WTC11 (cell line): ENCODE data around the gene ZFR2. TPM values are rescaled to one million over a fixed set of nuclear protein-coding genes. Genes with fewer than 3 reads are reported as not detected.

Experiments
- ATAC-seq: fragments of 200-7000 bp; cut with Tn5 transposase; 2 replicates; pipeline ENCODE4 v1.10.0; 2021; ENCODE audit warnings: mild to moderate bottlenecking, moderate library complexity
- CTCF ChIA-PET: fragments of 300-600 bp; sonication (Branson Sonifier 250); formaldehyde crosslinking; loops from one replicate; lab custom pipeline; 2021; ENCODE audit warnings: antibody characterized with exemption; lab: Charles Lee
- POLR2A ChIA-PET: fragments of 350-600 bp; sonication (Branson Sonifier 250); formaldehyde crosslinking; loops from one replicate; lab custom pipeline; 2021; ENCODE audit warnings: antibody characterized with exemption; lab: Charles Lee
- DNase-seq: peaks from one replicate; pipeline ENCODE4 v3.0.0; 2021; ENCODE audit warnings: low spot score
- H3K27ac Mint-ChIP-seq: 2 replicates; pipeline ENCODE4 v1.8.0; 2021; ENCODE audit warnings: mixed read lengths
- H3K27me3 Mint-ChIP-seq: 2 replicates; pipeline ENCODE4 v1.8.0; 2021; ENCODE audit warnings: low read depth, mild to moderate bottlenecking, moderate library complexity, mixed read lengths
- H3K36me3 Mint-ChIP-seq: 2 replicates; pipeline ENCODE4 v1.8.0; 2021; ENCODE audit warnings: mixed read lengths
- H3K4me1 Mint-ChIP-seq: 2 replicates; pipeline ENCODE4 v1.8.0; 2022; ENCODE audit warnings: mixed read lengths
- H3K4me3 Mint-ChIP-seq: 2 replicates; pipeline ENCODE4 v1.8.0; 2021; ENCODE audit warnings: mild to moderate bottlenecking, moderate library complexity, mixed read lengths
- H3K9me3 Mint-ChIP-seq: 2 replicates; pipeline ENCODE4 v1.8.0; 2021; ENCODE audit warnings: mixed read lengths
- ATF2 ChIP-seq: sonication (generic); formaldehyde crosslinking; IDR thresholded peaks from 2 replicates; pipeline ENCODE4 v1.8.1; 2022; ENCODE audit warnings: low read depth, missing genetic modification reagents, borderline replicate concordance
- ATF6 ChIP-seq: sonication (generic); formaldehyde crosslinking; IDR thresholded peaks from 2 replicates; pipeline ENCODE4 v1.8.1; 2023; ENCODE audit warnings: mild to moderate bottlenecking, missing genetic modification reagents
- CBFB ChIP-seq: sonication (generic); formaldehyde crosslinking; IDR thresholded peaks from 2 replicates; pipeline ENCODE4 v1.8.1; 2022; ENCODE audit warnings: mild to moderate bottlenecking, low read depth, missing genetic modification reagents
- CTCF ChIP-seq: fragments of 200-600 bp; IDR thresholded peaks from 2 replicates; pipeline ENCODE4 v1.8.0; 2022; ENCODE audit warnings: antibody characterized with exemption
- E2F1 ChIP-seq: sonication (generic); formaldehyde crosslinking; IDR thresholded peaks from 2 replicates; pipeline ENCODE4 v1.8.0; 2022; ENCODE audit warnings: mild to moderate bottlenecking, missing genetic modification reagents
- E2F5 ChIP-seq: sonication (generic); formaldehyde crosslinking; IDR thresholded peaks from 2 replicates; pipeline ENCODE4 v1.8.1; 2022; ENCODE audit warnings: mild to moderate bottlenecking, moderate library complexity, missing genetic modification reagents
- EMX1 ChIP-seq: fragments of 250-450 bp; sonication (Bioruptor Pico); IDR thresholded peaks from 2 replicates; pipeline ENCODE4 v1.8.0; 2021; ENCODE audit warnings: mild to moderate bottlenecking
- FOXK1 ChIP-seq: sonication (generic); formaldehyde crosslinking; IDR thresholded peaks from 2 replicates; pipeline ENCODE4 v1.8.0; 2022; ENCODE audit warnings: mild to moderate bottlenecking, moderate library complexity, missing genetic modification reagents
- GTF2I ChIP-seq: fragments of 250-450 bp; sonication (Bioruptor Pico); conservative IDR thresholded peaks from 2 replicates; pipeline ENCODE4 v1.4.0; 2021; ENCODE audit warnings: mild to moderate bottlenecking
- NFATC4 ChIP-seq: fragments of 250-450 bp; sonication (Bioruptor Pico); IDR thresholded peaks from 2 replicates; pipeline ENCODE4 v1.9.0; 2021; ENCODE audit warnings: mild to moderate bottlenecking
- NFYB ChIP-seq: sonication (generic); formaldehyde crosslinking; conservative IDR thresholded peaks from 2 replicates; pipeline ENCODE4 v1.8.0; 2022; ENCODE audit warnings: low read depth, missing genetic modification reagents
- NR1H2 ChIP-seq: sonication (generic); formaldehyde crosslinking; IDR thresholded peaks from 2 replicates; pipeline ENCODE4 v1.9.0; 2021; ENCODE audit warnings: mild to moderate bottlenecking, moderate library complexity, missing genetic modification reagents
- PRDM15 ChIP-seq: sonication (generic); formaldehyde crosslinking; IDR thresholded peaks from 2 replicates; pipeline ENCODE4 v1.8.0; 2022; ENCODE audit warnings: missing genetic modification reagents
- RELA ChIP-seq: sonication (generic); formaldehyde crosslinking; IDR thresholded peaks from 2 replicates; pipeline ENCODE4 v1.8.1; 2022; ENCODE audit warnings: missing genetic modification reagents, mild to moderate bottlenecking, borderline replicate concordance
- SMAD4 ChIP-seq: sonication (generic); formaldehyde crosslinking; IDR thresholded peaks from 2 replicates; pipeline ENCODE4 v1.8.0; 2022; ENCODE audit warnings: mild to moderate bottlenecking, missing genetic modification reagents
- STAT6 ChIP-seq: sonication (generic); formaldehyde crosslinking; conservative IDR thresholded peaks from 2 replicates; pipeline ENCODE4 v1.8.1; 2023; ENCODE audit warnings: mild to moderate bottlenecking, low read depth, missing genetic modification reagents, moderate library complexity
- USF1 ChIP-seq: sonication (generic); formaldehyde crosslinking; IDR thresholded peaks from 2 replicates; pipeline ENCODE4 v1.8.0; 2022; ENCODE audit warnings: mild to moderate bottlenecking, missing genetic modification reagents
- ZBTB21 ChIP-seq: sonication (generic); formaldehyde crosslinking; IDR thresholded peaks from 2 replicates; pipeline ENCODE4 v1.8.1; 2023; ENCODE audit warnings: mild to moderate bottlenecking, missing genetic modification reagents, borderline replicate concordance
- ZNF232 ChIP-seq: sonication (generic); formaldehyde crosslinking; IDR thresholded peaks from 2 replicates; pipeline ENCODE4 v1.8.0; 2022; ENCODE audit warnings: mild to moderate bottlenecking, missing genetic modification reagents
- ZNF423 ChIP-seq: fragments of 250-450 bp; sonication (Bioruptor Pico); IDR thresholded peaks from 2 replicates; pipeline ENCODE4 v2.1.2; 2022; ENCODE audit warnings: mild to moderate bottlenecking, moderate library complexity
- total RNA-seq: library from RNA; stranded (reverse); gene quantifications from 3 replicates; pipeline ENCODE4 v1.2.3, GENCODE V29; 2021

Gene ZFR2
- total RNA-seq, 1 experiment from 2014 or later, result 17.5 TPM

- Mint-ChIP-seq H3K9me3 (peaks cover 10% of the 10 kb centered on the region), H3K27ac (no peak overlapping the region)
- ATAC-seq, result no peak
- POLR2A ChIA-PET, result no interaction called here
- TF ChIP-seq PRDM15, result no peak
- no peak for TF ChIP-seq ATF6
- no peak for TF ChIP-seq EMX1 (CRISPR knock-in tag)
- no peak for TF ChIP-seq NFATC4 (CRISPR knock-in tag)
- TF ChIP-seq FOXK1 (CRISPR knock-in tag), result no peak
- no peak for TF ChIP-seq ZBTB21 (CRISPR knock-in tag)
- TF ChIP-seq ZNF232 (CRISPR knock-in tag), result no peak
- no peak for TF ChIP-seq GTF2I (CRISPR knock-in tag)
- TF ChIP-seq E2F5 (CRISPR knock-in tag), result no peak
- no peak for TF ChIP-seq ATF2 (CRISPR knock-in tag)
- TF ChIP-seq CBFB (CRISPR knock-in tag), result no peak
- TF ChIP-seq RELA (CRISPR knock-in tag), result no peak
- TF ChIP-seq SMAD4, result no peak
- TF ChIP-seq USF1 (CRISPR knock-in tag), result no peak
- TF ChIP-seq NFYB, result no peak
- TF ChIP-seq E2F1 (CRISPR knock-in tag), result no peak
- TF ChIP-seq, all 79 proteins: peak for 0
- Mint-ChIP-seq H3K27me3 (peaks cover 14% of the 10 kb centered on the region), H3K4me3 (no peak overlapping the region), H3K36me3 (peaks cover 4% of the 10 kb centered on the region), H3K4me1 (no peaks in the 10 kb centered on the region)
- DNase-seq, result no peak
- CTCF ChIA-PET, result interaction anchor here (0.8 to 1.9 kb wide), 5 partner anchors 10 to 87 kb away, joined by 3 to 9 read pairs (median 3); partner anchors contain the start of gene ATCAY
Measured at GRCh38 chr19:3793799-3794198, 75.0 kb downstream of the ZFR2 start.

- ChIA-PET POLR2A (no interaction called here), CTCF (interaction anchor here (1.9 kb wide), 1 partner anchor 9 kb away, joined by 6 read pairs; no protein-coding TSS in a partner anchor)
- peaks cover 10% of the 10 kb centered on the region for H3K9me3 Mint-ChIP-seq
- DNase-seq (no peak), ATAC-seq (no peak)
- no peak overlapping the region for H3K4me3 Mint-ChIP-seq
- H3K27me3 Mint-ChIP-seq, result peaks cover 14% of the 10 kb centered on the region
- H3K4me1 Mint-ChIP-seq, result no peaks in the 10 kb centered on the region
- H3K36me3 Mint-ChIP-seq, result peaks cover 4% of the 10 kb centered on the region
- no peak overlapping the region for H3K27ac Mint-ChIP-seq
- TF ChIP-seq E2F1 (CRISPR knock-in tag) (no peak), CTCF (no peak), NR1H2 (CRISPR knock-in tag) (no peak), STAT6 (no peak), NFATC4 (CRISPR knock-in tag) (no peak), ZBTB21 (CRISPR knock-in tag) (no peak), ZNF423 (CRISPR knock-in tag) (no peak)
Measured at GRCh38 chr19:3792114-3792513, 76.7 kb downstream of the ZFR2 start.
